ENCODE measurements around the gene NOX4.
"Not testable (repeated sequence)": the region's sequence is repeated elsewhere in the genome, so short reads cannot be mapped to it uniquely, and the experiment has no call there.

Gene NOX4

GRCh38 chr11:89303029-89303428, 188.1 kb downstream of the NOX4 start:
- not testable (repeated sequence) for DNase-seq (ENCODE audit: low read depth in 2 of 2)

DNA sequence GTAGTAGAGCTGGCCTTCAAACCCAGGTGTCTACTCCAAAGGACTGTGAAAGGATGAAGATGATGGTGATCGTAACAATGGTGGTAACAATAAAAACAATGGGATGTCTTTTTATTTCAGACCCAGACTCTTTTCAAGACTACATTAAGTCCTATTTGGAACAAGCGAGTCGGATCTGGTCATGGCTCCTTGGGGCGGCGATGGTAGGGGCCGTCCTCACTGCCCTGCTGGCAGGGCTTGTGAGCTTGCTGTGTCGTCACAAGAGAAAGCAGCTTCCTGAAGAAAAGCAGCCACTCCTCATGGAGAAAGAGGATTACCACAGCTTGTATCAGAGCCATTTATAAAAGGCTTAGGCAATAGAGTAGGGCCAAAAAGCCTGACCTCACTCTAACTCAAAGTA, 196.2 kb downstream of the NOX4 start:
- DNase-seq (ENCODE audit: low read depth in 2 of 2) = not testable (repeated sequence)

DNA sequence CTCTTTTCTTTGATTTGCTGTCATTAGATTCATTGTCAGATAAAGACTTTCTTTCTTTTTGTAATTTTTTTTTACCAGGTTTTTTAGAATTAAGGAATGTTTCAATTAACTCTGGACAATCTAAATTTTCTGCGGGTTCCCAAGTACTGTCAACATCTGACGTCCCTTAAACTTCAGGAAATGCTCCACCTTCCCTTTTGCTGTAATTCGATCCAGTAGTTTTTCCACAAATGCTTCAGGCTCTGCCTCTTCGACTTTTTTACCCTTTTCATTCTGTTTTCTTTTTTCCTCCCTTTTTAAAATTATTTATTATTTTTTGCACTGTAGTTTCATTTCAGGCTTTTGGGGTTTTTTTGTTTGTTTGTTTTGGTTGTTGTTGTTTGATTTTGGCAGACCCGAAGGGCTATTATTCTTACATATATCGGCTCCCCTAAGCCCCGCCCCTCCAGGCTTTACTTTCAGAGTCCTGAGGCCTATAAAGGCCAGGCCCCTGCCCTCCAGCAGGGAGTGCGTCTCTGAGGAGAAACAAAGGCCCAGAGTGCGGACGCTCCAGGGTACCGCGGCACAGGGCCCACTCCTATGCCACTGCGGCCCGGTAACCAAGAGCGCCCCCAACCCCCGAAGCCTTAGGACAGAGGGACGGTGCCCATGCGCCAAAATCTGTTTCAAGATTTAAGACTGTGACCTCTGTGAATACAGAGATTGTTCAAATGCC, 197.1 kb downstream of the NOX4 start:
- DNase-seq (ENCODE audit: low read depth in 2 of 2) = no peak

DNA sequence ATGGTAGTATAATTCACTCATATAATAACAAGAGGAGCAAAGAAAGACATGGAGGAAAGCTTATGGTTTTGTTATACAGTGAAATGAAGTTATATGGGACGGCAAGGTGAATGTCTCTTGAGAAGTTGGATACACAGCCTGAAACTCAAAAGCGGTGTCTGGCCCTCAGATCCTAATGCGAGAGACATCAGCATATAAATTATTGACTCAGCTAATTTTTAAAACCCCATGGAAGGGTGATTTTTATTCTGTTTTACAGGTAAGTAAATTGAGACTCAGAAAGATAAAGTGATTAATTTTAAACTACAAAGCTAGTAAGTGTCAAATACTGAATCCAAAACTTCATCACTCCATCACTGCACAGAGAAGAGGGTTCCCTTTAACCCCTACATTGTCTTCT, 203.2 kb downstream of the NOX4 start:
- DNase-seq (ENCODE audit: low read depth in 2 of 2) = not testable (repeated sequence)

DNA sequence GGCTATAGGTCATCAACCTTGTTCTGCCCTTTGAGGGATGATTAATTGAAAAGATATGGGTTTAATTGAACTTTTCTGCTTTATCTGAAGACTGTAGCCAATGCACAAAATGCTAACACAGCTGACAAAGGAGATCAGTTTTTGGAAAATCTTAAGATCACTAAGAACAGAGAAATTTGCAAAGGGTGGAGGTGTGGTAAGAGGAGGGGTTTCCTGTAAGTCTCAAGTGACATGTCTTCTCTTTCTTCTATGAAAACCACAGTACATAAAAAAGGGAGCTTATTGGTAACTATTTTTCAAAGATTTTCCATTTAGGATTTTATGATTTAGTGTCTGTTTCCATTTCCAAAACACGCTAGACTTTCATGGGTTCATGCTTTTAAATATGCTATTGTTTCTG, 204.6 kb downstream of the NOX4 start:
- DNase-seq (ENCODE audit: low read depth in 2 of 2) = not testable (repeated sequence)

GRCh38 chr11:89281032-89281677, 210.0 kb downstream of the NOX4 start:
- not testable (repeated sequence) for DNase-seq (ENCODE audit: low read depth in 2 of 2)

GRCh38 chr11:89279176-89279575, 212.0 kb downstream of the NOX4 start:
- DNase-seq (ENCODE audit: low read depth in 2 of 2) = no peak

GRCh38 chr11:89275966-89276365, 215.2 kb downstream of the NOX4 start:
- no peak for DNase-seq (ENCODE audit: low read depth in 2 of 2)
